C4-2B (cell line): Measurements from ENCODE around the gene TMEM92.

Experiments
- H3K27ac ChIP-seq: fragments of 450-650 bp; 2 replicates; pipeline ENCODE4 v1.5.1; 2017
- ZFX ChIP-seq: fragments of 450-650 bp; IDR thresholded peaks from 2 replicates; pipeline ENCODE4 v1.6.1; 2017
- TF ChIP-seq, protein P1 (sequence below): fragments of 450-650 bp; conservative IDR thresholded peaks from 2 replicates; pipeline ENCODE4 v1.5.1; 2017; ENCODE audit warnings: mild to moderate bottlenecking

The TMEM92 gene

GRCh38 chr17:50288306-50288705 lies 14.0 kb downstream of the TMEM92 start:
- no peak overlapping the region for H3K27ac ChIP-seq
- TF ChIP-seq ZFX = no peak
- TF ChIP-seq, protein P1, sequence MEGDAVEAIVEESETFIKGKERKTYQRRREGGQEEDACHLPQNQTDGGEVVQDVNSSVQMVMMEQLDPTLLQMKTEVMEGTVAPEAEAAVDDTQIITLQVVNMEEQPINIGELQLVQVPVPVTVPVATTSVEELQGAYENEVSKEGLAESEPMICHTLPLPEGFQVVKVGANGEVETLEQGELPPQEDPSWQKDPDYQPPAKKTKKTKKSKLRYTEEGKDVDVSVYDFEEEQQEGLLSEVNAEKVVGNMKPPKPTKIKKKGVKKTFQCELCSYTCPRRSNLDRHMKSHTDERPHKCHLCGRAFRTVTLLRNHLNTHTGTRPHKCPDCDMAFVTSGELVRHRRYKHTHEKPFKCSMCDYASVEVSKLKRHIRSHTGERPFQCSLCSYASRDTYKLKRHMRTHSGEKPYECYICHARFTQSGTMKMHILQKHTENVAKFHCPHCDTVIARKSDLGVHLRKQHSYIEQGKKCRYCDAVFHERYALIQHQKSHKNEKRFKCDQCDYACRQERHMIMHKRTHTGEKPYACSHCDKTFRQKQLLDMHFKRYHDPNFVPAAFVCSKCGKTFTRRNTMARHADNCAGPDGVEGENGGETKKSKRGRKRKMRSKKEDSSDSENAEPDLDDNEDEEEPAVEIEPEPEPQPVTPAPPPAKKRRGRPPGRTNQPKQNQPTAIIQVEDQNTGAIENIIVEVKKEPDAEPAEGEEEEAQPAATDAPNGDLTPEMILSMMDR = no peak

GRCh38 chr17:50289278-50289677 lies 15.0 kb downstream of the TMEM92 start:
- no peak for TF ChIP-seq ZFX
- TF ChIP-seq, protein P1 = no peak
- peak overlapping the region; percentile 14; the same call in 1 of the 2 replicates for H3K27ac ChIP-seq

GRCh38 chr17:50289991-50290702 lies 15.9 kb downstream of the TMEM92 start:
- peak overlapping the region; percentile 14 for H3K27ac ChIP-seq
- TF ChIP-seq ZFX = no peak
- TF ChIP-seq, protein P1 = no peak

- TF ChIP-seq ZFX = no peak
- TF ChIP-seq, protein P1 = no peak
Measured at GRCh38 chr17:50290933-50291332, 16.7 kb downstream of the TMEM92 start.

DNA sequence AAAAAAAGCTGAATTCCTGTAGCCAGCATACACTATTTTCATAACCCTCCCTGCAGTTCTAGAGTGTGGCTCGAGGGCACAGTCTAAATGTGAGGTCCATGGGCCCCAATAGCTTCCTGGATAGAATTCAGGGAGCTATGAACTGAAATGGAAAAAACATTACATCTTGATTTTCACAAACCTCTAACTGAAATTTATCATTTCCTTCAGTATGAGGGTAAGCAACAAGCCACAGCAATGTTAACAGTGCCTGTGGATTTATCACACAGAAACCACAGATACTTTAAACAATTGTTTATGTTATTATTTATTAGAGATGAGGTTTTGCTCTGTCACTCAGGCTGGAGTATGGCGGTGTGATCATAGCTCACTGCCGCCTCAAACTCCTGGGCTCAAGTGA lies 18.2 kb downstream of the TMEM92 start:
- no peak overlapping the region for H3K27ac ChIP-seq
- TF ChIP-seq, protein P1 = no peak
- TF ChIP-seq ZFX = no peak

More at GRCh38 chr17:50290933-50291332, 16.7 kb downstream of the TMEM92 start:
- H3K27ac ChIP-seq = no peak overlapping the region

- TF ChIP-seq ZFX = no peak
- TF ChIP-seq, protein P1 = no peak
- H3K27ac ChIP-seq = no peak overlapping the region
Measured at GRCh38 chr17:50295021-50295420, 20.8 kb downstream of the TMEM92 start.

GRCh38 chr17:50297407-50297865 lies 23.2 kb downstream of the TMEM92 start:
- H3K27ac ChIP-seq = no peak overlapping the region
- TF ChIP-seq ZFX = no peak
- TF ChIP-seq, protein P1 = peak; percentile 97
